Skin epidermis (tissue), 12 donors: ENCODE measurements around the gene GHRL.

Experiments used
- H3K27ac ChIP-seq, 21 experiments: fragments of 200-600 bp; sonication (generic) in 11 of 21; one replicate each; pipeline ENCODE4 v1.5.0; 2020; ENCODE audit warnings: mild to moderate bottlenecking in 3 of 21, inconsistent platforms in 2 of 21, moderate library complexity in 2 of 21
- H3K4me3 ChIP-seq, 7 experiments: fragments of 200-600 bp; sonication (generic) in 2 of 7; one replicate each; pipeline ENCODE4 v1.5.0; 2020; ENCODE audit warnings: inconsistent platforms in 2 of 7, mild to moderate bottlenecking in 2 of 7, moderate library complexity in 1 of 7

GHRL gene

DNA sequence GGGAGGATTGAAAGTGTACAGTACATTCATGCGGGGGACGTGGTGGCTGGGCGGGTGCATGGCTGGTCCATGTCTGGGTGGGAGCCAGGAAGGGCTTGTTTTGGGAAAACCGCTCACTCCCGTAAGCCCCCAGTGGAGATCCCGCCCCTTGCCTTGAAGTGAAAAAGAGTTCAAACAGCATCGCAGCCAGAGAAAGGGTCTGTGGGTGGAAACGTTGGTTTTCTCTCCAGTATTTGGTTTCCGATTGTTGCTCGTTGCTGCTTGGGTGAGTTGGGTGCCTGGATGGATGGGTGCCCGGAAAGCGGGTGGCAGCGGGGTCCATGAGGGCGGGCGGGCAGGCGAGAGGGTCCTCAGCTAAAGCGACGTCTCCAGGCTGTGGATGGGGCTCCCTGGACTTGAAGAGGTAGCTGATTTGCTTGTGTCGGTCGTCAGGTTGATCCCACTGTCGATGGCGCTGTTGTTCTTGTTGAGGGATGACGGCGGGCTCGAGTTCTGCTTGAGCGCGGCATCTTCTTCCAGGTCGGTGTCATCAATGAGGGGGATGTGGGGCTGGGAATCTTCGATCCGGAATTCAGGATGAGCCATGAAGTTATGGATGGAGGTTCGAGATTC lies 35.8 kb upstream of the GHRL start:
- H3K4me3 ChIP-seq: no peak overlapping the region
- H3K27ac ChIP-seq: no peak overlapping the region

DNA sequence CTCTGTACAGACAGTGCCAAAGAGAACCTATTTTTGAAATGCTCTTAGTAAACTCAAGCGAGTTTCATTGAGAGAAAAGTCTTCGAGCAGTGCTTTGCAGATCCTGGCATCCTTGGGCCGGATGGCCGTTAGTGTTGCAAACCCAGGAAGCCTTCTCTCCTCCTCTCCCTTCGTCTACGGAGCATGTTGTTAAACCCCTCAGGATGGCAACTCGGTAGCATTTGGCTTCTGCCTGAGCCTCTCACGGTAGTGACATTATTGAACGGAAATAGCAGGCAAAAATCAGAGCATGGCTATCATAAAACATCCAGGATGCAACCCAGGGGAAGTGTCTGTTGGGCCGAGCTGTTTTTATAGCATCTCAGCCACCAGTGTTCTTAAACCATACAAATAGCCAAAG lies 34.8 kb upstream of the GHRL start:
- no peak overlapping the region for H3K27ac ChIP-seq
- no peak overlapping the region for H3K4me3 ChIP-seq

DNA sequence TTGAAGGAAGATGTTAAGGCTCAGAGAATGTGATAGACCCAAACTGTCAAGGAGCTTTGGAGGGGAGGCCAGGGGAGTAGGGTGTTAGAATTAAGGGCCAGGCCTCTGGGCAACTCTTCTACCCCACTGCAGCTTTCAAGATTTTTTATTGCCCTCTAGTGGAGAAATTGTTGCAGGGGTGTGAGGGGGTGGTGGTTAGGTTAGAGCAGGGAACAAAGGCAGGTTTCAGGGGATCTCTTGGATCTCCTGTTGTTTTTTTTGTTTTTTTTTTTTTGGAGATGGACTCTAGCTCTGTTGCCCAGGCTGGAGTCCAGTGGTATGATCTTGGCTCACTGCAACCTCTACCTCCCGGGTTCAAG lies 29.6 kb upstream of the GHRL start:
- Histone ChIP-seq H3K27ac (no peak overlapping the region), H3K4me3 (no peak overlapping the region)

DNA sequence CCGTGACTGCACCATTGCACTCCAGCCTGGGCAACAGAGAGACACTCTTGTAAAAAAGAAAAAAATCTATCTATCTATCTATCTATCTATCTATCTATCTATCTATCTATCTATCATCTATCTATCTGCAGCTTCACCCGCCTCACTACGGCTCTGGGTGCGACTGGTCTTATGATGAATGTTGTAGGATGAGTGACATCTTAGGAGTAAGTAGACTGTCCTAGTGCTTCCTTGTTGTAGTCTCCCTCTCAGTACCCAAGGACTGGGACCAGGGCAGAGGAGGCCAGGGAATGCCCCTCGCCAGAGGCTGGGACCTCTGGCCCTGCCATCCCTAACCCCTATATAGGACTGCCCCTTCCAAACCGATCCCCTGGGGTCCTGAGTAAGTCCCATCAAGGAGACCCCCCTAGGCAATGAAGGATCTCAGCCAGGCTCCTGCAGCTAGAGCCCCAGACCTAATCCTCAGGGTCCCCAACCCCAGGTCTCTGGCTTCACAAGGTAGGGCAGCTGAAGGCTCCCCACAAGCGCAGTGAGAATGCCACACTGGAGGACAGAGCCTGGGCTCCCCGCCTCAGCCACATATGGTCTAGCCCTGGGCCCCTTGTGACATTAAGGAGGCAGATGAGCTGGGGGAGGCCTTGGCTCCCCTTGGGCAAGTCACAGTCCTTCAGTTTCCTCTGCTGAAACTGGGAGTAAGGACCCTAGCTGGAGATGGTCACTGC lies 29.0 kb upstream of the GHRL start:
- peak overlapping the region in 2 of 7 experiments; percentile 49 to 93 for H3K4me3 ChIP-seq
- H3K27ac ChIP-seq: peak overlapping the region in 6 of 21 experiments; percentile 87 to 99 (median 94)

DNA sequence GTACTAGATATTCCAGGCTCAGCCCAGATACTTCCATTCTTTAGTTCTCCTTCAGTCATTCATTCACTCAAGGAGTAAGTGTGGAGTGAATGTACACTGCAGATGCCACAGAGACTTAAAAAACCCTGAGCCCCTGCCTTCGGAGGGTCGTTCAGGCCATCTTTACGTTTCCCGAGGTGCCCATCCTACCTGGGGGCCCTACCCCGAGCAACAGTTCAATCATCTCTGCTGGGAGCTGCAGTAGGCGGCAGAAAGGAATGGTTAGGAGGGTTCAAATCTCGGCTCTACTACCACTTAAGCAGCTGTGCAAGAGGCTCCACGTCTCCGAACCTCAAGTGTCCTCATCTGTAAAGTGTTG lies 27.6 kb upstream of the GHRL start:
- peak overlapping the region; percentile 49 to 99 (median 93) for H3K4me3 ChIP-seq
- H3K27ac ChIP-seq: peak overlapping the region in 20 of 21 experiments; percentile 77 to 99 (median 94)

DNA sequence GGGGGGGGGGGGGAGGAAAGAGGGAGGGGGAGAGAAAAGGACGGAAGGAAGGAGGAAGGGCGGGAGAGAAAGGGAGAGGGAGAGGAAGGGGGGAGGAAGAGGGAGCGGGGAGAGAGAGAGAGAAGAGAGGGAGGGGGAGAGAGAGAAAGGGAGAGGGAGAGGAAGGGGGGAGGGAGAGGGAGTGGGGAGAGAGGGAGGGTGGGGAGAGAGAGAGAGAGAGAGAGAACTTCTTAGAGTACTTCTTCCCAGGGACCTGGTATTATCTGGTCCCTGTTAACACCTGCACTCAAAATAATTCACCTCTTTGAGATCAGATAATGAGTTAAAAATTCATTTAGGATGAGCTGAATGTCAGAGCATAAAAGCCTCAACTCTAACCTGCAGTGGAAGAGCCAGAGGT lies 27.1 kb upstream of the GHRL start:
- Histone ChIP-seq H3K4me3 (peak overlapping the region; percentile 49 to 99 (median 93)), H3K27ac (peak overlapping the region in 15 of 21 experiments; percentile 87 to 99 (median 95))

DNA sequence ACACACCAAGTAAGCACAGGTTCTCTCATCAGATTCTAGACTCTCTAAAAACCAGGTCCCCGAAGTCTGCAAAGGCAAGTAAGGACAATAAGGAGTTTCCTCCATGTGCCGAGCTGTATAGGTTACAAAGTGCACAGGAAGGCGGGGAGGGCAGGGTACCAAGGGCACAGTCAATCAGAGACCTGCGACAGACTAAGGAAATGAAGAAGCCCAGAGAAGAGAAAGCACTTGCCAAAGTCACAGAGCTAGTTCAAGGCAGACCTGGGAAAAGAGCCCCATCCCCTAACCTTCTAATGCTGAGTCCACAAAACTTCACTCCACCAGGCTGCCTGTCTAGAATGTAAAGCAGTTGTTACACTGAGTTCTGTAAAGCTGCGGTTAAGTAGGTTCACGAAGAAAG lies 26.5 kb upstream of the GHRL start:
- Histone ChIP-seq H3K4me3 (peak overlapping the region in 1 of 7 experiments; percentile 93), H3K27ac (no peak overlapping the region)

DNA sequence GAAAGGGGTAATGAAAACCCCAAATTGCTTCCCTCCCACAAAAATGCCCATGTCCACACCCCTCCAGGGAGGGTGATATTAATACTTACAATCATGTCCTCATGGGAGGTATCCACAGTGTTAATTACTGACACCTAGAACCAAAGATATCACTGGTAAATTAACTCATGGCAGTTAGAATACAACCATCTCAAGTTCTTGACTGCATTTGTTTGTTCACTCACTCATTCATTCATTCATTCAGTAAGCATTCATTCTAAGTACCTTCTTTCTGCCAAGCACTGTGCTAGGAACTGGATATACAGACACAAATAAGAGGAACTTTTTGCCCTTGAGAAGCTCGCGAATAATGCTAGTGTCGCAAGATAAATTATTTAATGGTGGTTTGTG lies 25.2 kb upstream of the GHRL start:
- no peak overlapping the region for H3K27ac ChIP-seq

DNA sequence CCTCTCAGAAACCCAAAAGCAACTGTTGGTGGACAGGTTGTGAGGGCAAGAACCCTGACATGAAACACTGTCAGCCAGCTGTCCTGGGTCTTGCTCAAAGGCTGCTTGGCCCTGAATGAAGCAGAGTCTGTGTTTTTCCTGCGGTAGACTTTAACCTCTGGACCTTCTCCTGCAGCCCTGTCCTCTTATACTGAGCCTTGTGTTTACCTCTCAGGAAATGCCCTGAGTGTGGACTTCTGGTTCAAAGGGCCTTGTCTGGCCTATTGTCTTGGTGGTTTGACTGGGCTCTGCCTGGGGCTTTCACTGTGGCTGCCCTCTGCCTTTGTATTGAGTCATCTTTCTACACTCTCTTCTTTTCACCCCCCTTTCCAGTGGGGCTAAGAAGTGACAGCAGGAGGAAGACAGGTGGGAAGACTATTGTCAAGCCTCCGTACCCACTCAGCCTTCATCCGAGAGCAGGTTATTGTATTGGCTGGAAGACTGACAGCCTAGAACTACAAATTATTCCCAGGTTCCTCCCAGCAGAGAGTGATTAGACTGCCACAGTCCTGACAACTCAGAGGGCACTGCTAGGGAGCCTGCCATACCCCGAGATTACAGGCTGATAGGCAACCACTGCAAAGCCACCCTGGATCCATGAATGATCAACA lies 24.7 kb upstream of the GHRL start:
- no peak overlapping the region for H3K27ac ChIP-seq
- no peak overlapping the region for H3K4me3 ChIP-seq

More for the DNA sequence above, 25.2 kb upstream of the GHRL start:
- H3K4me3 ChIP-seq: no peak overlapping the region

DNA sequence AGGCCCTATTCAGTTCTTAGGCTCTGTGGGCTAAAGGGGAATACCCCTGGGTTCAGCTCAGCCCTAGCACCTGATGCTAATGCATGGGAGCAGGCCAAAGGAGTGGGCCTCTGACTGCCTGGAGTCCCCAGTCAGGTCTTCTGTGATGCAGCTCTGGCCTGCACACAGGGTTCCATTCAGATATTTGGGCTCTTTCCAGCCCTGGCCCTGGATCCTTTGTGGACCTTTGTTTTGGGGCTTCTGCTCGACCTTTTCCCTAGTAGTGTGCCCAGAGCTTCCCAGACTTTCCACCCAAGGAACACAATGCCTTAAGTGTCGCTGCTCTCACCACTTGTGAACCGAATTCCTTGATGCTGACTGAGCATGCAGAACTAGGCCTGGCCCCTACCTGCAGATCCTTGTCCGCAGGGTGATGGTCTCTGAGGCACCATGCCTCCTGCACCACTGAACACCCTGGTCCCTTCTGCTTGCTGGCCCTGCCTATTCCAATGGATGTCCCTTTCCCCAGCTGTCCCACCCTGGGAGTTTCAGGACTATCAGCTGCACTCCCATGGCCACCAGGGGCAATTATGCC lies 23.1 kb upstream of the GHRL start:
- no peak overlapping the region for H3K27ac ChIP-seq
- H3K4me3 ChIP-seq: no peak overlapping the region

DNA sequence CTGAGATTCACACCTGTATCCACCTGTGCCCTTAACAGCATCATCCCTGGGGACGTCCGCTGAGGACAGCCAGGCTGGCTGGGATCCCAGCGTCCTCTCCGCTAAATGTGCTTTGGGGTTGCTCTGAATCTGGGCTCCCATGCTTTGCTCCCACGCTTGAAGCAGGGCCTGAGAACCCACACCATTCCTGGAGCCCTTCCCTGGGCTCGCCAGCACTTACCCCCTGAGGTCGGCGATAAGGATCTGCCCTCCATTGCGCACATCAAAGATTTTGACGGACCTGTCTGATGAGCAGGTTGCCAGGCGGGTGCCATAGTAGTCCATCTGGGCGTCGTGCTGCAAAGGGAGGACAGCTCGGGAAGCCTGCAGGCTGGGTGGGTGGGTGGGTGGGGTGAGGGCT lies 22.4 kb upstream of the GHRL start:
- H3K4me3 ChIP-seq: no peak overlapping the region
- no peak overlapping the region for H3K27ac ChIP-seq

DNA sequence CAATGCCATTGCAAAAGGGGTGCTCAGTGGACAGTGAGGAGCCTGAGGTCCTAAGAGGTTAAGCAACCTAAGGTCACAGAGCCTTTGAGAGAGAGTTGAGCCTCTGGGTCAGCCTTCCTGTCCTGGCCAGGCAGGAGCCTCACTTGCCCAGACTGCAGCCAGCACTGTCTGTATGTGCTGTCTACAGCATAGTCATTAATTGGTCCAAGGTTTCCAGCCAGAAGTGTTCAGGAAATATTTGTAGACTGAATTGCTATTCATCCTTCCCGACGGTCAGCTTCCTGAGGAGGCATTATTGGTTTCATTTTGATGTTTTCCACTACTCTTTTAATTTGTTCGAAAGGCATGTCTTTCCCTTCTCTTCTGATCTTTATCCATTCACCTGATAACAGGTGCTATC lies 20.1 kb upstream of the GHRL start:
- H3K4me3 ChIP-seq: no peak overlapping the region
- no peak overlapping the region for H3K27ac ChIP-seq

DNA sequence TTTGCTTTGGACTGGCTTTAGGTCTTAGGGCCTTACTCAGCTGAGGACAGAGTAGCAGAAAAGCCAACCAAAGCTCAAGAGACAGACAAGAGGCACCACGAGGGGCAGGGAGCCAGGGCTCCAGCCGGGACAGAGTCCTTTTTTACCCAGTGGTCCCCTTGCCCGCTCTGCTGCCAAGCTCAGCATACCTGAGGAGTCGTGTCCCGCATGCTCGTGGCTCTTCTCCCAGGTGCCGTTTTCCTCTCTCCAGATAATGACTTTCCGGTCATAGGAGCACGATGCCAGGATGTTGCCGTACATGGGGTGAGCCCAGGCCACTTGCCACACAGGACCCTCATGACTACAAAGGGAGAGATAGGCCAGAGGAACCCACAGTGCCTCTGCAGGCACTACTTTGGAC lies 19.6 kb upstream of the GHRL start:
- Histone ChIP-seq H3K27ac (no peak overlapping the region), H3K4me3 (no peak overlapping the region)

DNA sequence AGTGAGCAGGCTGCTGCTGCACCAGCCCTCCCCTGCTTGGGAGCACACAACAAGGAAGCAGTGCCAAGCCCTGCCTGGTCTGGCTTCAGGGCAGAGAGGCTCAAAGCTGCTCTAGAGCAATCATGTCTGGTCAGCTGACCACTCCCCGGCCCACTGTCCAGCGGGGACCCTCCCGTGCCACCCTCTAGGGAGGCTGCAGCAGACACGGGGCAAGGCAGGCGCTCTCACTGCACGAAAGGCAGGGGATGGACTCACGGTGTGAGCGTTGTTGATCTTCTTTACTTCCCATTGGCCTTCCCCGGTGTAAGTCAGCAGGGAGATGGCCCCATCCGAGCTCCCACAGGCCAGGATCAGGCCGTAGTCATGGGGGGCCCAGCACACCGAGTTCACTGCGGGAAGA lies 19.0 kb upstream of the GHRL start:
- Histone ChIP-seq H3K27ac (no peak overlapping the region), H3K4me3 (no peak overlapping the region)

DNA sequence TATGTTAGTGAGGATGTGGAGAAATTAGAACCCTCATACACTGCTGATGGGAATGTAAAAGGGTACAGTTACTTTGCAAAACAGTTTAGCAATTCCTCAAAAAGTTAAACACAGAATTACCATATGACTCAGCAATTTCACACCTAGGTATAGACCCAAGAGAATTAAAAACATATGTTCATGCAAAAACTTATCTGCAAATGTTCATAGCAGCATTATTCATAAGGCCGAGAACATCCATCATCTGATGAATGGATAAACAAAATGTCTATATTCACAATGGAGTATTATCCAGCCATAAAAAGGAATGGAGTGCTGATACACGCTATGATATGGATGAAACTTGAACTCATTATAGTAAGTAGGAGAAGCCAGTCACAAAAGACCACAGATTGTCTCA lies 17.8 kb upstream of the GHRL start:
- Histone ChIP-seq H3K27ac (no peak overlapping the region), H3K4me3 (no peak overlapping the region)

DNA sequence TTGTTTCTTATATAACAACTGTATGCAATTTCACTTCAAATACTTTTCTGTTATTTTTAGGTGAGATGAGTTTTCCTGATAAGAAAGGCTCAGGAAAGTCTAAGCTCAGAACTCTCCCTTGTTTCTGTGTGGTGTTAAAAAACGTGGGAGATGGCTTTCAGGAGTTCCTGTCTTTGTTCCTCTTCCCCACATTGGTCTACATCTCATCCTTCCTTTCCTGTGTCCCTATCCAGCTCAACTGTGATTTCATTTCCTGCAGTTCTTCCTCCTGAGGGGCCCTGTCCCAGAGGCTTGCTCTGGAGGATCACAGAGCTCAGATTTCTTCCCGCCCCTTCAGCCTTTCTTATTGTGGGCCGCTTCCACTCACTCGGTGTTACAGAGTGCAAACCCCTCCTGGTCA lies 17.0 kb upstream of the GHRL start:
- Histone ChIP-seq H3K4me3 (no peak overlapping the region), H3K27ac (no peak overlapping the region)

DNA sequence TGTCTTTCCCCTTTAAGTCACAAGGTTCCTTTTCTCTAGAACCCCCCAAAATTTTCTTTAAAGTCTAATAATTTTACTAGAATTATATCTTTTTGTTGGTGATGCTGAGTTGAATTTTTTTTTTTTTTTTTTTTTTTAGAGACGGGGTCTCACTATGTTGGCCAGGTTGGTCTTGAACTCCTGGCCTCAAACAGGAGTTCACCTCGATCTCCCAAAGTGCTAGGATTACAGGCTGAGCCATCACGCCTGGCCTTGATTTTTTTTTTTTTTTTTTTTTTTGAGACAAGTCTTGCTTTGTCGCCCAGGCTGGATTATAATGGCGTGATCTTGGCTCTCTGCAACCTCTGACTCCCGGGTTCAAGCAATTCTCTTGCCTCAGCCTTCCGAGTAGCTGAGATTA lies 15.9 kb upstream of the GHRL start:
- no peak overlapping the region for H3K27ac ChIP-seq
- H3K4me3 ChIP-seq: no peak overlapping the region

DNA sequence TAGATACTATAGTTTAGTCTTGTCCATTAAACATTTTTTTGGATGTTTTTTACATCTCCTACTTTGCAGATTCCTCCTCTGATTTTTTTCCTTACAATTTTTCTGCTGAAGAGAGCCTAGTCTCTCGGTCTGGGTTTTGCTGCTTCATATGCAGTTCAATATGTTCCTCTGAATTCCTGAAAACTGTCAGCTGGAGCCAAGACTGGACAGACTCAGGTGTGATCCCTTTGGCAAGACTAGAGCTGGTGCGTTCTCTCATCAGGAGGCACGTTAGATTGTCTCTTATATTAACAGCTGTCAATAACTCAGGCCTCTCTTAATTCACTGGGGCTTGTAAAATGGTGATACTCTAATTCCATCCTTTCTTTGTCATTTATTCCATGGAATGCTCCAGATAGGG lies 13.4 kb upstream of the GHRL start:
- no peak overlapping the region for H3K4me3 ChIP-seq
- no peak overlapping the region for H3K27ac ChIP-seq

DNA sequence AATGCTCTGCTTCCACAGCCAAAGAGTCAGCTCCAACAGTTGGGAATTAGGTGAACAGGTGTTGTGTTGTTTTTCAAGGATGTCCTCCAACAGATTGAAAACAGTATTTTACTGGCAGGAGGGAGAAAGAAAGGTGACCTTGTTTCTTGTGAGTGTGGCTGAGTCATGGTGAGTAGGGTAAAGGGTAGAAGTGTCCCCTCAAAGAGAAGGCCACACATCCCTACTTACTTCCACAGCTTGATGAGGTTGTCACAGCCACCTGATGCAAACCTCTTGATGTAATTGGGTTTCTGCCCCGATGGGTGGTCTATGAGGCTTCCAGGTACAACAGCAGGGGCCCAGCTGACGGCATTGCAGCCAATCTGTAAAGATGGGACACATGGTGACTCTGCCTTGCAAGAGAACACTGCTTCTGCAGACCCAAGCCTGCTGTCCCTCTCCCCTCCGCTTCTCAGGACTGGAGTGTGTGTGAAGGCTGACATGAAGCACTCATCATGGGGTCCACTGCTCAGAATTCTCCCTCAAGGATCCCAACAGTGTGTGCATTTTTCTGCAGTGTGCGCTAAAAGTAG lies 12.7 kb upstream of the GHRL start:
- no peak overlapping the region for H3K27ac ChIP-seq
- no peak overlapping the region for H3K4me3 ChIP-seq

DNA sequence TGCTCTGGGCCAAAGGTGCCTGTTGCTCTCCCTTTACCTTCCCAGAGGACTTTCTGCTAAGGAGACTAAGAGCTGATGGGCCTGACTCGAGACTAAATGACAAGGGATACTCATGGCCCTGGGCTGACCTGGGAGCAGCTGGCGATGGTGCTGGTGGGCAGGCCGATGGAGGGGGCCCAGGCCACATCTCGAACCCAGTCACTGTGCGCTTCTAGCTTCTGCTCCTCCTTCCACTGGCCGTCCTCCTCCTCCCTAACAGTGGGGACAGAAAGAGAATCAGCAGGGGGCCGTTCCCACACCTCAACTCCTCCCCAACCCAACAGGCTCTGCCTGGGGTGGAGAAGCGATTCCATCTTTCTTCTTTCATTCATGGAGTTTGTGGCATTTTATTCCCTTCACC lies 12.2 kb upstream of the GHRL start:
- Histone ChIP-seq H3K4me3 (no peak overlapping the region), H3K27ac (no peak overlapping the region)

DNA sequence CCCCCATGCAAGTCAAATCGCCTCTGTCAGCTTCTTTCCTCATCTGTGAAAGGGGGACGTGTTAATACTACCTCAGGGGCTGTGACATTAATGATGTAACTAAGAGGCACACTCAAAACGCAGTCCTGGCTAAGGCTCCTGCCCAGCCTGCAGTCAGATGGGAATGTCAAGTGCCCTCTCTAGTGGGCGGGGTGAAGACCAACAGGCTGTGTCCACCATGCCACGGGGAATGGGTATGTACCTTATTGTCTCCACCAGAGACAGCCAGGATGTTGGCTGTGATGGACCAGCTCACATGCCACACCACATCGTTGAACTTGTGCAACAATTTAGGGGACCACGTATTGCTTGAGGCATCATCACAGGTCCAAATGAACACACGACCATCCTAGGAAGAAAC lies 11.0 kb upstream of the GHRL start:
- Histone ChIP-seq H3K27ac (no peak overlapping the region), H3K4me3 (no peak overlapping the region)
